ENCODE results near the gene LTBP1. TPM values are rescaled to one million over a fixed set of nuclear protein-coding genes. Genes with fewer than 3 reads are reported as not detected.

Gene LTBP1
- total RNA-seq, 2 experiments from 2014 or later, result 0.06 TPM; not detected in 1

GRCh38 chr2:33214436-33214835 is 267.7 kb downstream of the LTBP1 start:
- no peak for ATAC-seq (ENCODE audit: poor library complexity)
- POLR2A ChIA-PET, result no interaction called here

GRCh38 chr2:33214857-33215256 is 268.1 kb downstream of the LTBP1 start:
- intact Hi-C loops (cut with DNase I, micrococcal nuclease), result no loop called here
- H3K27ac Mint-ChIP-seq, result no peak overlapping the region
- no peaks in the 10 kb centered on the region for H3K4me1 ChIP-seq (ENCODE audit: insufficient read depth, low read length)
- no peaks in the 10 kb centered on the region for H3K9me3 Mint-ChIP-seq
- H3K9me3 ChIP-seq (ENCODE audit: control insufficient read depth in 1 of 2, insufficient read depth in 1 of 2, low read length in 2 of 2), result no peaks in the 10 kb centered on the region
- H3K27me3 Mint-ChIP-seq, result no peaks in the 10 kb centered on the region
- ChIA-PET POLR2A (no interaction called here), CTCF (no interaction called here)
- H3K36me3 ChIP-seq (ENCODE audit: insufficient read depth, low read length), result no peaks in the 10 kb centered on the region
- H3K27ac ChIP-seq (ENCODE audit: low read depth in 1 of 2, low read length in 2 of 2), result no peak overlapping the region
- H3K4me1 Mint-ChIP-seq (ENCODE audit: low read depth), result no peaks in the 10 kb centered on the region
- H3K4me3 ChIP-seq (ENCODE audit: low read length), result no peak overlapping the region
- no peak overlapping the region for H3K4me3 Mint-ChIP-seq
- ATAC-seq (ENCODE audit: poor library complexity) (no peak), DNase-seq (no peak)
- H3K36me3 Mint-ChIP-seq (ENCODE audit: low read depth), result no peaks in the 10 kb centered on the region
- no peak for TF ChIP-seq CTCF (IDR thresholded peaks at IDR 0.05)
- H3K27me3 ChIP-seq (ENCODE audit: control insufficient read depth in 1 of 2, insufficient read depth in 2 of 2, low read length in 2 of 2), result no peaks in the 10 kb centered on the region

More at GRCh38 chr2:33214436-33214835, 267.7 kb downstream of the LTBP1 start:
- Histone ChIP-seq H3K4me3 (ENCODE audit: low read length) (no peak overlapping the region), H3K27me3 (ENCODE audit: control insufficient read depth in 1 of 2, insufficient read depth in 2 of 2, low read length in 2 of 2) (no peaks in the 10 kb centered on the region), H3K36me3 (ENCODE audit: insufficient read depth, low read length) (no peaks in the 10 kb centered on the region), H3K4me1 (ENCODE audit: insufficient read depth, low read length) (no peaks in the 10 kb centered on the region), H3K27ac (ENCODE audit: low read depth in 1 of 2, low read length in 2 of 2) (no peak overlapping the region), H3K9me3 (ENCODE audit: control insufficient read depth in 1 of 2, insufficient read depth in 1 of 2, low read length in 2 of 2) (no peaks in the 10 kb centered on the region)
- Mint-ChIP-seq H3K27me3 (no peaks in the 10 kb centered on the region), H3K36me3 (ENCODE audit: low read depth) (no peaks in the 10 kb centered on the region), H3K9me3 (no peaks in the 10 kb centered on the region), H3K4me3 (no peak overlapping the region), H3K27ac (no peak overlapping the region), H3K4me1 (ENCODE audit: low read depth) (no peaks in the 10 kb centered on the region)
- CTCF ChIA-PET, result no interaction called here
- intact Hi-C loops (cut with DNase I, micrococcal nuclease), result no loop called here
- no peak for DNase-seq
- TF ChIP-seq CTCF (IDR thresholded peaks at IDR 0.05), result no peak

GRCh38 chr2:33215299-33215698 is 268.5 kb downstream of the LTBP1 start:
- no peaks in the 10 kb centered on the region for H3K27me3 ChIP-seq (ENCODE audit: control insufficient read depth in 1 of 2, insufficient read depth in 2 of 2, low read length in 2 of 2)
- intact Hi-C loops (cut with DNase I, micrococcal nuclease), result no loop called here

More at GRCh38 chr2:33215299-33215698, 268.5 kb downstream of the LTBP1 start:
- no peaks in the 10 kb centered on the region for H3K36me3 Mint-ChIP-seq (ENCODE audit: low read depth)
- Histone ChIP-seq H3K36me3 (ENCODE audit: insufficient read depth, low read length) (no peaks in the 10 kb centered on the region), H3K4me3 (ENCODE audit: low read length) (no peak overlapping the region), H3K27ac (ENCODE audit: low read depth in 1 of 2, low read length in 2 of 2) (no peak overlapping the region), H3K4me1 (ENCODE audit: insufficient read depth, low read length) (no peaks in the 10 kb centered on the region), H3K9me3 (ENCODE audit: control insufficient read depth in 1 of 2, insufficient read depth in 1 of 2, low read length in 2 of 2) (no peaks in the 10 kb centered on the region)
- ATAC-seq (ENCODE audit: poor library complexity), result no peak
- H3K27ac Mint-ChIP-seq, result no peak overlapping the region
- no peaks in the 10 kb centered on the region for H3K27me3 Mint-ChIP-seq
- no peak for DNase-seq
- no peak for TF ChIP-seq CTCF (IDR thresholded peaks at IDR 0.05)
- CTCF ChIA-PET, result no interaction called here
- H3K4me1 Mint-ChIP-seq (ENCODE audit: low read depth), result no peaks in the 10 kb centered on the region
- POLR2A ChIA-PET, result no interaction called here
- H3K4me3 Mint-ChIP-seq, result no peak overlapping the region
- H3K9me3 Mint-ChIP-seq, result no peaks in the 10 kb centered on the region
